DOHH2 (cell line): ENCODE measurements around the gene SUSD5.

Experiments used
- EZH2phosphoT487 ChIP-seq: fragments of 200-600 bp; sonication (generic); IDR thresholded peaks from 2 replicates; pipeline ENCODE4 v1.6.1; 2017; ENCODE audit warnings: borderline replicate concordance, mild to moderate bottlenecking, antibody characterized with exemption, low read length, moderate library complexity, mixed read lengths
- TF ChIP-seq, protein P1 (sequence below): fragments of 200-600 bp; sonication (generic); IDR thresholded peaks from one replicate; pipeline ENCODE4 v1.5.1; 2014; ENCODE audit warnings: antibody characterized with exemption, mild to moderate bottlenecking, low read depth, low read length; ENCODE audit not compliant: poor library complexity, severe bottlenecking

- TF ChIP-seq, protein P1, sequence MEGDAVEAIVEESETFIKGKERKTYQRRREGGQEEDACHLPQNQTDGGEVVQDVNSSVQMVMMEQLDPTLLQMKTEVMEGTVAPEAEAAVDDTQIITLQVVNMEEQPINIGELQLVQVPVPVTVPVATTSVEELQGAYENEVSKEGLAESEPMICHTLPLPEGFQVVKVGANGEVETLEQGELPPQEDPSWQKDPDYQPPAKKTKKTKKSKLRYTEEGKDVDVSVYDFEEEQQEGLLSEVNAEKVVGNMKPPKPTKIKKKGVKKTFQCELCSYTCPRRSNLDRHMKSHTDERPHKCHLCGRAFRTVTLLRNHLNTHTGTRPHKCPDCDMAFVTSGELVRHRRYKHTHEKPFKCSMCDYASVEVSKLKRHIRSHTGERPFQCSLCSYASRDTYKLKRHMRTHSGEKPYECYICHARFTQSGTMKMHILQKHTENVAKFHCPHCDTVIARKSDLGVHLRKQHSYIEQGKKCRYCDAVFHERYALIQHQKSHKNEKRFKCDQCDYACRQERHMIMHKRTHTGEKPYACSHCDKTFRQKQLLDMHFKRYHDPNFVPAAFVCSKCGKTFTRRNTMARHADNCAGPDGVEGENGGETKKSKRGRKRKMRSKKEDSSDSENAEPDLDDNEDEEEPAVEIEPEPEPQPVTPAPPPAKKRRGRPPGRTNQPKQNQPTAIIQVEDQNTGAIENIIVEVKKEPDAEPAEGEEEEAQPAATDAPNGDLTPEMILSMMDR: no peak
- no peak for TF ChIP-seq EZH2phosphoT487
These were observed 98.7 kb downstream of the SUSD5 start for GRCh38 chr3:33119891-33120290.
